Spinal cord (tissue), 10 donors: ENCODE results near the gene KRTAP9-8. TPM values are rescaled to one million over a fixed set of nuclear protein-coding genes. Genes with fewer than 3 reads are reported as not detected.
A peak's percentile ranks its signal among the peaks of the same experiment; 100 is the strongest.
"Not testable (repeated sequence)": the region's sequence is repeated elsewhere in the genome, so short reads cannot be mapped to it uniquely, and the experiment has no call there.

Experiments used
- DNase-seq, 6 donors: peaks; one replicate each; pipeline versions ENCODE4 v3.0.0 to v3.0.0-alpha.2; 2013 to 2015; ENCODE audit warnings: low spot score in 6 of 6, low read depth in 4 of 6
- H3K27ac ChIP-seq: one replicate; pipeline ENCODE4 v1.5.1; 2013; ENCODE audit warnings: low read depth, low read length, control low read depth
- H3K27me3 ChIP-seq: one replicate; pipeline ENCODE4 v1.6.1; 2013; ENCODE audit warnings: low read length; ENCODE audit not compliant: control insufficient read depth, insufficient read depth
- H3K36me3 ChIP-seq: one replicate; pipeline ENCODE4 v1.6.1; 2013; ENCODE audit warnings: low read length; ENCODE audit not compliant: control insufficient read depth, insufficient read depth
- H3K4me1 ChIP-seq: one replicate; pipeline ENCODE4 v1.6.1; 2013; ENCODE audit warnings: low read length; ENCODE audit not compliant: control insufficient read depth, insufficient read depth
- H3K4me3 ChIP-seq: one replicate; pipeline ENCODE4 v1.5.1; 2013; ENCODE audit warnings: low read depth, low read length, control low read depth
- H3K9me3 ChIP-seq: one replicate; pipeline ENCODE4 v1.6.1; 2013; ENCODE audit warnings: low read length; ENCODE audit not compliant: control insufficient read depth, insufficient read depth
- WGBS: methylation state at CpG from one replicate; pipeline ENCODE4 v1.1.5; 2013; ENCODE audit warnings: missing lambda C conversion rate; ENCODE audit not compliant: insufficient coverage; 5-methylcytosine and 5-hydroxymethylcytosine counted together
- polyA plus RNA-seq, 2 donors: library from polyadenylated mRNA; unstranded; fragments of 120-200 nt; gene quantifications; one replicate each; pipeline ENCODE4 v1.2.1, GENCODE V29; 2013; ENCODE audit not compliant: insufficient read length in 2 of 2
- total RNA-seq, 2 donors: library from RNA; depleted of rRNA in 1 of 2; stranded (reverse); fragments of 120-200 nt in 1 of 2; fragments of >200 nt in 1 of 2; gene quantifications; one replicate each; pipeline versions ENCODE4 v1.2.3 to v1.2.4, GENCODE V29; 2013 to 2014
- donor health status: healthy.

The KRTAP9-8 gene
- total and polyA plus RNA-seq, 4 donors: not detected

DNA sequence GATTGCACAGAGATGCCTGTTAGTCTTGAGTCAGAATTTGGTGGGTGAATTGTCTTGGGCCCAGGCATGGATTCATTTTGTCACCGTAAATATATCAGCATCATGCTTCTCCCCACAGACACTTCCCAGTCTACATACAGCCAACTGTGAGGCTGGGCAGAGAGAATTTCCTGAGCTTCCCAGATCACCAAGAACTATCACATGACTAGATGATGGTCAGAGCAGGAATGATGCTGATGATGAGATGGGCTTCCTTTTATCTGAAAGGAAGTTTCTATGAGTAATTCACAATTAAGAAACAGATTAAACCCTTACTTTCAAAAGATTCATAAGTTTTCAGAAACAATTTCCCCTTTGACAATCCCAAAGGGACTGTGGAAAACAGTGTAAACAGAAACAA is 17.1 kb downstream of the KRTAP9-8 start:
- H3K36me3 ChIP-seq: no peaks in the 10 kb centered on the region
- H3K4me1 ChIP-seq: no peaks in the 10 kb centered on the region
- H3K4me3 ChIP-seq: no peak overlapping the region
- no CpG with 5 or more reads among the region's 1 CpG for WGBS
- H3K27ac ChIP-seq: no peak overlapping the region
- peak in 1 of 6 donors; percentile 0 for DNase-seq
- H3K27me3 ChIP-seq: no peaks in the 10 kb centered on the region
- H3K9me3 ChIP-seq: no peaks in the 10 kb centered on the region

DNA sequence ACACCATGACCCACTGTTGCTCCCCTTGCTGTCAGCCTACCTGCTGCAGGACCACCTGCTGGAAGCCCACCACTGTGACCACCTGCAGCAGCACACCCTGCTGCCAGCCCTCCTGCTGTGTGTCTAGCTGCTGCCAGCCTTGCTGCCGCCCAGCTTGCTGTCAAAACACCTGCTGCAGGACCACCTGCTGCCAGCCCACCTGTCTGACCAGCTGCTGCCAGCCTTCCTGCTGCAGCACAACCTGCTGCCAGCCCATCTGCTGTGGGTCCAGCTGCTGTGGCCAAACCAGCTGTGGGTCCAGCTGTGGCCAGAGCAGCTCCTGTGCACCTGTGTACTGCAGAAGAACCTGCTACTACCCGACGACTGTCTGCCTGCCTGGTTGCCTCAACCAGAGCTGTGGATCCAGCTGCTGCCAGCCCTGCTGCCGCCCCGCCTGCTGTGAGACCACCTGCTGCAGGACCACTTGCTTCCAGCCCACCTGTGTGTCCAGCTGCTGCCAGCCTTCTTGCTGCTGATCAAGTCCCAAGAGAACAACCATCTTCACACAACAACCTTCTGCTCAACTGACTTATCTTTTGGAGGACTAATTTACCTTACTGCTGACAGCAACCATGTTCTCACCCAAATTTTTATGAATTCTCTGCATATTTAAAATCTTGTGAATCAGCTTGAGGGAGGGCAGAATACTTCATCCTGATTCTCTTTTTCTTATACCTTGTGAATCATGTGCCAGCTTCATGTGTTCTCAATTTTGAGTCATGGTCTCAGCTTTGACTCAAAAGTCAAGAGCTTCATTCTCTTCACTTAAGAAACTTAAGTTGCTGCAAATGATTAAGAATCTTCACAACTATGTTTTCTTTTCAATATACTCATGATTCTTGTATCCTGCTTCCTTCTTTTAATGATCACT is 17.8 kb downstream of the KRTAP9-8 start, which contains the start of gene KRTAP9-9:
Gene KRTAP9-9 (plus strand): TSS at position 4 of the 910 bp plus-strand sequence.
- H3K4me3 ChIP-seq, H3K4me1 ChIP-seq, H3K27ac ChIP-seq, H3K9me3 ChIP-seq, H3K36me3 ChIP-seq, H3K27me3 ChIP-seq: not testable (repeated sequence)
- 70% methylated on average over 5 of the region's 5 CpGs for WGBS
- DNase-seq: peak in 1 of 6 donors; percentile 0

DNA sequence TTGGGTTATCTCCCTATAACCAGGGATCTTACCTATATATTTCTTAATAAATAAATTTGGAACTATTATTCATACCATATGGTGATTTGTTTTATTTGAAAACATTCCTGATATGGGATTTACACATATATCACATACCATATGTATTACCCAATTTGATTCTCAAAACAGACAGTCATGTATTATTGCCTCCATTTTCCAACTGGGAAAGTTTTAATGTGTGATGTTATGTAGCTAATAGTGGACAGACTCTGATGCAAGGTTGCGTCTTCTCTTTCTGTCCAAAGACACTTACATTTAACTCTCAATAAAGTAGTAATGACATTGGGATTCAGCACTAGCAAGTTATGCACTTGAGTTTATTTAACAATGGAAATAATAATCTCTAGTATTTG is 18.5 kb downstream of the KRTAP9-8 start:
- peak in 1 of 6 donors; percentile 0 for DNase-seq
- Histone ChIP-seq H3K36me3 (no peaks in the 10 kb centered on the region), H3K4me1 (no peaks in the 10 kb centered on the region), H3K9me3 (no peaks in the 10 kb centered on the region), H3K27ac (no peak overlapping the region), H3K4me3 (no peak overlapping the region), H3K27me3 (no peaks in the 10 kb centered on the region)
- WGBS: no CpG with 5 or more reads among the region's 1 CpG

DNA sequence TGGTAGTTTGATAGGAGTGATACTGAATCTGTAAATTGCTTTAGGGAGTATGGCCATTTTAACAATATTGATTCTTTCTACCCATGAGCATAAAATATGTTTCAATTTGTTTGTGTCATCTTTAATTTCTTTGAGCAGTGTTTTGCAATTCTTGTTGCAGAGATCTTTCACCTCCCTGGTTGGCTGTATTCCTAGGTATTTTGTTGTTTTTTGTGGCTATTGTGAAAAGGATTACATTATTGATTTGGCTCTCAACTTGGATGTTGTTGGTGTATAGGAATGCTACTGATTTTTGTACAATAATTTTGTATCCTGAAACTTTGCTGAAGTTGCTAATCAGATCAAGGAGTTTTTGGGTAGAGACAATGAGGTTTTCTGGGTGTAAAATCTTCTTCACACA is 20.6 kb downstream of the KRTAP9-8 start:
- Histone ChIP-seq H3K4me1 (no peaks in the 10 kb centered on the region), H3K27me3 (no peaks in the 10 kb centered on the region), H3K4me3 (no peak overlapping the region), H3K27ac (no peak overlapping the region), H3K9me3 (no peaks in the 10 kb centered on the region), H3K36me3 (no peaks in the 10 kb centered on the region)
- DNase-seq: peak in 1 of 6 donors; percentile 0

DNA sequence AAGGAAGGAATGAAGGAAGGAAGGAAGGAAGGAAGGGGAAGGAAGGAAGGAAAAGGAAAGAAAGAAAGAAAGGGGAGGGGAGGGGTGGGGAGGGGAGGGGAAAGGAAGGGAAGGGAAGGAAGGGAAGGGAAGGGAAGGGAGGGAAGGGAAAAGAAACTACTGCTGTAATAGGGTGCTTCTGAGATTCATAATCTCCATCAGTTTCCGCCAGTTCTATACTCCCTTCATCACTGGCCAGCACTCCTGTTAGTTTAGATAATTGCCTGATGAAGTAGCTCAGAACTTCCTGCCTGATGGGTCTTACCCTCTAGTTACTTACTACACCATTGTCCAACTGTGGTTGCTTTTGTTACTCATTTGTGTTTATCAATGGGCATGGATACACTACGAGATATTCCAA is 25.4 kb downstream of the KRTAP9-8 start:
- H3K36me3 ChIP-seq: no peaks in the 10 kb centered on the region
- H3K27me3 ChIP-seq: no peaks in the 10 kb centered on the region
- no peak overlapping the region for H3K27ac ChIP-seq
- no peak overlapping the region for H3K4me3 ChIP-seq
- H3K9me3 ChIP-seq: no peaks in the 10 kb centered on the region
- H3K4me1 ChIP-seq: no peaks in the 10 kb centered on the region
- peak in 1 of 6 donors; percentile 0 for DNase-seq
- 100% methylated on average over 1 of the region's 2 CpGs for WGBS

DNA sequence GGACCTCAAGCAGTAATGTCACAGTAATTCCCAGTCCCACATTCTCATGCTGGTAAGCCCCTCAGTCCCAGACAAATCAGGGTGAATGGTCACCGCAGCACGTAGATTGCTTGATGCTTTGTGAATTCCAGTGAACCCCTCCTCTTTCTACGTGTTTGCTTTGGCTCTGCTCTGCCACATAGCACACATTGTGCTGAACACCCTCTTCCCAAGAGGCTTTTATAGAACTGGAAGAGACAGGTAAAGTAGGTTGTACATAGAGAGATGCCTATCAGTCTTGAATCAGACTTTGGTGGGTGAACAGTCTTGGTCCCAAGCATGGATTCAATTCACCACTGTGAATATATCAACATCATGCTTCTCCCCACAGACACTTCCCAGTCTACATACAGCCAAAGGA is 26.8 kb downstream of the KRTAP9-8 start:
- no peaks in the 10 kb centered on the region for H3K27me3 ChIP-seq
- no peaks in the 10 kb centered on the region for H3K4me1 ChIP-seq
- H3K4me3 ChIP-seq: no peak overlapping the region
- no peaks in the 10 kb centered on the region for H3K36me3 ChIP-seq
- no peaks in the 10 kb centered on the region for H3K9me3 ChIP-seq
- DNase-seq: peak in 1 of 6 donors; percentile 0
- H3K27ac ChIP-seq: no peak overlapping the region
- WGBS: no CpG with 5 or more reads among the region's 3 CpGs

DNA sequence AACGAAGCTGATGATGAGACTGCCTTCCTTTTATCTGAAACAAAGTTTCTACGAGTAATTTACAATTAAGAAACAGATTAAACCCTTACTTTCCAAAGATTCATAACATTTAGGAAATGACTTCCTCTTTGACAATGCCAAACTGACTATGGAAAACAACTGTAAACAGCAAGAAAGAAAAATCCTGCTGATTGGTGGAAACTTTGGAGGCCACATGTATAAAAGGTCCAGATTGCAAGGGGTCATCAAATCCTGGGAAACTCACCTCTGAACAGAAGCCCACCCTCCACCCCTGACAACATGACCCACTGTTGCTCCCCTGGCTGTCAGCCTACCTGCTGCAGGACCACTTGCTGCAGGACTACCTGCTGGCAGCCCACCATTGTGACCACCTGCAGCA is 27.3 kb downstream of the KRTAP9-8 start, which contains the start of gene KRTAP9-6:
Gene KRTAP9-6 (plus strand): TSS at position 301 of the 400 bp plus-strand sequence. CDS start 0 bp downstream, at position 301.
- WGBS: no CpG with 5 or more reads among the region's 2 CpGs
- no peaks in the 10 kb centered on the region for H3K4me1 ChIP-seq
- H3K27ac ChIP-seq: no peak within 1 kb of the TSS
- H3K9me3 ChIP-seq: no peaks in the 10 kb centered on the region
- H3K4me3 ChIP-seq: no peak within 1 kb of the TSS
- H3K36me3 ChIP-seq: no peaks in the 10 kb centered on the region
- H3K27me3 ChIP-seq: no peaks in the 10 kb centered on the region
- peak in 1 of 6 donors; percentile 0 for DNase-seq

DNA sequence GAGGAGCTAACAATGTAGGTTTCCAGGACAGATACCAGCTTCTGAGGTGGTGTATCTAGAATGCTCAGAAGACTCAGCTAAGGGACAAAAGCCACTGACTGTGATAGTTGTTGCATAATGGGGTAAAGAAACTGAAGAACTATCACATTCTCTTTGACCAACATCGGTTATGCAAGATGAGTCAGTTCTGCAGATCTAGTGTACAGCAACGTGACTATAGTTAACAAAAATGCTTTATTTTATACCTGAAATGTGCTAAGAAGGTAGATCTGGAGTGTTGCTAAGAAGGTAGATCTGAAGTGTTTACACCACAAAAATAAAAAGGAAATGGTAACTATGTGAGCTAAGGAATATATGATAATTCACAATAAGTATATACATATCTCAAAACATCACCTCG is 29.9 kb downstream of the KRTAP9-8 start:
- no peaks in the 10 kb centered on the region for H3K36me3 ChIP-seq
- no peak for DNase-seq
- no peaks in the 10 kb centered on the region for H3K9me3 ChIP-seq
- 100% methylated on average over 2 of the region's 3 CpGs for WGBS
- no peaks in the 10 kb centered on the region for H3K4me1 ChIP-seq
- H3K4me3 ChIP-seq: no peak overlapping the region
- H3K27ac ChIP-seq: no peak overlapping the region
- H3K27me3 ChIP-seq: no peaks in the 10 kb centered on the region

DNA sequence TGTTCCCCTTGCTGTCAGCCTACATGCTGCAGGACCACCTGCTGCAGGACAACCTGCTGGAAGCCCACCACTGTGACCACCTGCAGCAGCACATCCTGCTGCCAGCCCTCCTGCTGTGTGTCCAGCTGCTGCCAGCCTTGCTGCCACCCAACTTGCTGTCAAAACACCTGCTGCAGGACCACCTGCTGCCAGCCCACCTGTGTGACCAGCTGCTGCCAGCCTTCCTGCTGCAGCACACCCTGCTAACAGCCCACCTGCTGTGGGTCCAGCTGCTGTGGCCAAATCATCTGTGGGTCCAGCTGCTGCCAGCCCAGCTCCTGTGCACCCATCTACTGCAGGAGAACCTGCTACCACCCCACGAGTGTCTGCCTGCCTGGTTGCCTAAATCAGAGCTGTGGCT is 33.5 kb downstream of the KRTAP9-8 start:
- not testable (repeated sequence) for H3K36me3 ChIP-seq, H3K9me3 ChIP-seq, H3K27ac ChIP-seq, H3K4me1 ChIP-seq, H3K27me3 ChIP-seq, DNase-seq, H3K4me3 ChIP-seq
- WGBS: 62% methylated on average over 1 of the region's 1 CpG

DNA sequence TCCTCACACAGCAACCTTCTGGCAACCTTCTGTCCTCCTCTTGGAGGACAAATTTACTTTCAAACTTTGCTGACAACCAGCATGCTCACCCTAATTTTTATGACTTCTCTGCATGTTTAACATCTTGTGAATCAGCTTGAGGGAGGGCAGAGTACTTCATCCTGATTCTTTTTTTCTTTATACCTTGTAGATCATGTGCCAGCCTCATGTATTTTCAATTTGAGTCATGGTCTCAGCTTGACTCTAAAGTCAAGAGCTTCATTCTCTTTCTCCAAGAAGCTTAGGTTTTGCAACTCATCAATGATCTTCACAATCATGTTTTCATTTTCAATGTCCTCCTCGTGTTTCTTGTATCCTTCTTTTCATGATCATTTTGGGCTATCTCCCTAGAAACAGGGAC is 34.1 kb downstream of the KRTAP9-8 start:
- H3K9me3 ChIP-seq: no peaks in the 10 kb centered on the region
- no peaks in the 10 kb centered on the region for H3K36me3 ChIP-seq
- H3K27me3 ChIP-seq: no peaks in the 10 kb centered on the region
- no peak overlapping the region for H3K27ac ChIP-seq
- DNase-seq: no peak
- 80% methylated on average over 1 of the region's 1 CpG for WGBS
- no peak overlapping the region for H3K4me3 ChIP-seq
- H3K4me1 ChIP-seq: no peaks in the 10 kb centered on the region
